HuH-7.5 (cell line): ENCODE results near the gene DOCK6.
"Not testable (repeated sequence)": the region's sequence is repeated elsewhere in the genome, so short reads cannot be mapped to it uniquely, and the experiment has no call there.

Experiments
- DNase-seq: peaks from one replicate; pipeline ENCODE4 v3.0.0; 2011; ENCODE audit warnings: low spot score

Gene DOCK6

DNA sequence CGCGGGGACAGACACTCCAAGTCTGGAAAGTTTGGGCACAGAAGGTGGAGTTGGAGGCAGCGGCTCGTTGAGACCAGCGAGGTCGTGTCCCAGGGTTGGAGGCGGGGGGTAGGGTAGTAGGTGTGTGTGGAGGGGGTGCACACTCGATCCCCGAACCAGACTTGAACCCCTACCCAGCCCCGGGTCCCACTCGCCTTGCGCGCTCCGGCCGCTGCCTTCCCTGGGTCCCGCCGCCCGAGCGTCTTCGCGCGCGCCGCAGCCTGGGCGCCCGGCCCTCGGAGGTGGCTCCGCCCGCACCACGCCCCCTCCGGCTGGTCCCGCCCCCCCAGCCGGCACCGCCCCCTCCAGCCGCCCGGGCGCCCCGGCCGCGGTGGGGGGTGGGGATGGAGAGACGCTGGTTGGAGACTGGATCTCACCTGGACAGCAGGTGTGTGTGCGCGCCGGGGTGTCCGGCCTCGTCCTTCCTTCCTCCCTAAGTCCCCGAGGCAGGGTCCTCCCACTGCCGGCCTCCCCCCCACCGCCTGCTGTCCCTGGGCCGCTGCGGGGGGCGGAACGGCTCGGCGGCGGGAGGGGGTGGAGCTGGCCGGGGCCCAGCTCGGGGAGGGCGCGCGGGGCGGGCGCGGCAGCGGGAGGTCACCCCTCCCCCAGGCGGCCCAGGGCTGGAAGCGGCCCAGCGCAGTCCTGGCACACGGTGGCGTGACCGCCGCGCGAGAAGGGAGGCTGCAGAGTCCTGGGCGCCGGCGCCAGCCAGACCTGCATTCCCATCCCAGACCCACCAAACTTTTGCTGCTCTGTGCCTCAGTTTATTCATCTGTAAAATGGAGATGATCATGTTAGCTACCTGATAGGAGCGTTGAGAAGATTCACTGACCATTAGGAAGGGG, 64.8 kb downstream of the DOCK6 start, which contains the start of gene KANK2:
Gene KANK2 (minus strand): TSS at position 255 of the 884 bp plus-strand sequence. CDS start 3,034 bp downstream, outside the sequence.
- DNase-seq = peak; percentile 99

DNA sequence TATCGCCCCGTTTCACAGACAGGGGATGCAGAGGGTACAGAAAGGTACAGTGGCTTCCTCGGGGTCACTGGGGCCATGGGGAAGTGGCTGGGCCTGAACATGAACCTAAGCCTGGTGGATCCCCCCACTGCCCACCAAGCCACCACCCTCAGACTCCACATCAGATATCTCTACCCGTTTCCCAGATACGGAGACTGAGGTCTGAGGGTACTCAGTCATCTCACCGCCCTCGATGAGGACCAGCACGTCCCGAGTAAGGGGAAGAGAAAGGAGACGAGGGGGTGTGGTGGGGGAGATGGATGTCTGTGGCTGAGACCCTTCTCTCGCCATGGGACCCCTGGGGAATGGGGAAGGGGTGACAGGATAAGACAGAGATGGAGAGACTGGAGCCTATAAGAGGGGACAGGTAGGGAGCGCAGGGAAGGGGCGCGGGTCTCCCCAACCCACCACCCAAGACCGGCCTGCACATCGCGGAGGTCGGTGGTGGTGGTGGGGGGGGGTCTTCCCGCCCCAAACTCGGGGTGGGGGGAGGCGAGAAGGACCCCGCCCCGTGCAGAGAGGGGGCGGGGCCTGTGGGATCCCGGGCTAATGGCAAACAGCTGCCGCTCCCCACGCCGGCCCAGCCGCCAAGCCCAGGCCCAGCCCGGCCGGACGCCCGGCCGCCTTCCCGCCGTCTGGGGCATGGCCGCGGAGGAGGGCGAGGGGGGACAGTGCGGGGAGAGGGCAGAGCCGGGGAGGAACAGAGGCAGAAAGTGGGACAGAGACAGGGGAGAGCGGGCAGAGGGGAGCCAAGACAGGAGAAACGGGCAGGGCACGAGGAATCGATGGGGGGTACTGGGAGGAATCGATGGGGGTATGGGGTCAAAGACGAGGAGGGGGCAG, 65.7 kb downstream of the DOCK6 start:
- DNase-seq = peak; percentile 73

DNA sequence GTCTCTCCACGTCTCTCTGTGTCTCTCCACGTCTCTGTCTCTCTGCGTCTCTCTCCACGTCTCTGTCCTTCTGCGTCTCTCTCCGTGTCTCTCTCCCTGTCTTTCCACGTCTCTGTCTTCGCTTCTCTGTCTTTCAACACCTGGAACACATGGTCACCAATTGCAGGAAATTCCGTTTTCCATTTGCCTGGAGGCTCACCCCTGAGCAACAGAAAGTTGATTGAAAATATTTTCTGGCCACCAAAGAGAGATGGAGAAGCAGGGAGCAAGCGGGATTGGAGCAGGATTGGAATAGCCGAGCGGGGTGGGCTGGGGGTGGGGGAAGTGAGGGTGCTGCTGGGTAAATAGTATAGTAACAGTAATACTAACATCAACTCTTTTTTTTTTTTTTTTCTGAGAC, 66.6 kb downstream of the DOCK6 start:
- DNase-seq = no peak

DNA sequence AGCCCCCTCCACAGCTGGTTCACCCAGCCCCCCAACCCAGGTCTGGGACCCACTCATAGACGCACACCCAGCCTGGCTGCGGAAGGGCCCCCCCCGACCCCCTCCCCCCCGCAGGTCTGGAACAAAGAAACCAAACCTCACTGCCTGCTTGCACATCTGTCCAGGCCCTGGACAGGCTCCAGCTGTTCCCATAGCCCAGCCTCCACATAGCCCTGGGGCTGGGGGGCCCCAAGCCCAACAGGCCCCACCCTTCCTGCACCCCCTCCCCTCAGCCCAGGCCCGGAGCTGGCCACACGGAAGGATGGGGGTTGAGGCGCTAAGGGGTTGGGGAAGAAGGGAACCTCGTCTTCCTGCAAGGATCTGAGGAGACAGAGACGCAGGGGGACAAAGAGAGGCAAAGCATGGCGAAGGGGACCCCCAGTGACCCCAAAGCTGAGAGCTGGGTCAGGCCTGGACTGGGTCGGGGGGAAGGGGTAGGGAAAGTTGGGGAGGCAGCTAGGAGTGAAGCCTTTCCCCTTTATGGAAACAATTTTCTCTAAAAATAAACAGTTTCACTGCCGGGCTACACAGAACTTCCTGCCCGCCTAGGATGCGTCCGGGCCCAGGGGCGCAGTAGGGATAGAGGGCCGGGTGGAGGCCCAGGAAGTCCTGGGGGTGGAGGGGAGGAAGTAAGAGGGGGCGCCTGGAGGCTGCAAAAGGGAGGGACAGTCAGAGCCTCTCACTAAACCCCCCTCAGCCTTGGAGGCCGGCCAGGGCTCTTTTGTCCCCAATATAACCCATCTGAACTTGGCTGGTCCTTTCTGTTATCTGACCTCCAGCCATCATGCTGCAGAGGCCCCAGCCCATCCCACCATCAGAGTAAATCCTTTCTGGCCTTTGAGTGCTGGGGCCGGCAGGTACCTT, 67.4 kb downstream of the DOCK6 start:
- no peak for DNase-seq

DNA sequence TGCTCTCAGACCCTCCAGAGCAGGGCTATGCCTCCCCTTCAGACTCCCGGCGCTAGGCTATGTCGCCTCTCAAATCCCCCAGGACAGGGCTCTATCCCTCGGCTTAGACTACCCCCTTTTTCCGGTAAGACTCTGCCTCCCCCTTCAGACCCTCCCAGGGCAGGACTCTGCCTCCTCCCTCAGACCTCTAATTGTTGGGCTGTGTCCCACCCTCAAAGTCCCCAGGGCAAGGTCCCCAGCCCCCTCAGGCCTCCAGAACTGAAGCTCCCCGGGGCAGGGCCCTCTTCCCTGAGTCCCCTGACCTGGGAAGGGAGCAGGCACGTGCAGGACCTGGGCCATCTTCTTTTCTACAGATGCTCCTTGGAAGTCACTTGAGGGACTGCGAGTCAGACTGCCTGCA, 68.2 kb downstream of the DOCK6 start:
- no peak for DNase-seq

DNA sequence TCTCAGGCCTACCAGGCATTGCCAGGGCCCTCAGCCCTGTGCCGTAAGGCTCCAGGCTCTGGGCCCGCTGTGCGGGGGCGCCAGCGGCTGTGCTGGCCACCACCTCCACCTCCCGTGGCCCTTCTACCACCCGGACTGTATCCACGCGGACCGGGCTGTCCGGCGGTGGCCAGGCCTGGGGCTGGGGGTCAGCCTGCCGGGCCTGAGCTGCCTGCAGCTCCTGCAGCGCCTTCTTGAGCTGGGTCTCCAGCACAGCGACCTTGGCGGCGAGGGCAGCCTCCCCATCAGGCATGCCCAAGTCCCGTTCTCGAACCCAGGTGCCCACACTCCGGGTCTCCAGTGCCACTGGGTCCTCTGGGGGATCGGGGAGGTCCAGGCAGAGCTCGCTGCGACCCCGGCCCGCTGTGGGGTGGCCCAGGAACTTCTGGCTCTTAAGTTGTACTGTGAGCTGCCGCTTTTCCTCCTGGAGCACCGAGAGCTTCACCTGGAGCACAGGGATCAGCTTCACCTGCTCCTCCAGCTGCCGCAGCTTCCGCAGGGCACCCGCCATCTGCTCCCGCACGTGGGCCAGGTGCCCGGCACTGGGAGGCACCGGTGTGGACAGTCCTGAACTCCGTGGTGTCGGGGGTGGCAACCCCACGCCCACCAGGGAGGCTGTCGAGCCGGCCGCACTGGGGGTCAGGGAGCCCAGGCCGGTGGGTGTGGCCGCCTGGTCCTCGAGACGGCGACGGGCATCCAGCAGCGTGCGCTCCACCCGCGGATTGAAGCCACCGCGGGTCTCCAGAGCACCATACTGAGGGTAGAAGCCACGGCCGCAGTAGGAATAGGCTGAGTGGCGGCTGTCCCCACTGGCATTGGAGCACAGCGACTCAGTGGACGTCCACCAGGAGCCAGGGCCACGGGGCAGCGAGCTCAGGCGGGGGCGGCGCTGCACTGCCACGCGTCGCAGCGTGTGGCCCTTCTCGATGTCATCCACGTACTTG, 69.1 kb downstream of the DOCK6 start:
- no peak for DNase-seq

DNA sequence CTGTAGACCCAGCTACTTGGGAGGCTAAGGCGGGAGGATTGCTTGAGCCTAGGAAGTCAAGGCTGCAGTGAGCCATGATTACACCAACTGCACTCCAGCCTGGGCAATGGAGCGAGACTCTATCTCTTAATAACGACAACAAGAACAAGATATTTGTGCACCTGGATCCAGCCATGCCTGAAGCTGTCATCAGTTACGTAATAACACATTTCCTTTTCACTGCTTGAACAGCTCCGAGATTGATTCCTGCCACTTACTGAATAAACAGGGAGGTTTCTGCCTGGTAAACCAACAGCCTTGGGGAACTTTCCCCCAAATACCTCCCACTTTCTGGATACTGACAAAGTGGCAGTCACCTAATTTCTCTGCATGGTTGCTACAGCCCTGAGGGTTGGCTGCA, 70.4 kb downstream of the DOCK6 start:
- DNase-seq = no peak

DNA sequence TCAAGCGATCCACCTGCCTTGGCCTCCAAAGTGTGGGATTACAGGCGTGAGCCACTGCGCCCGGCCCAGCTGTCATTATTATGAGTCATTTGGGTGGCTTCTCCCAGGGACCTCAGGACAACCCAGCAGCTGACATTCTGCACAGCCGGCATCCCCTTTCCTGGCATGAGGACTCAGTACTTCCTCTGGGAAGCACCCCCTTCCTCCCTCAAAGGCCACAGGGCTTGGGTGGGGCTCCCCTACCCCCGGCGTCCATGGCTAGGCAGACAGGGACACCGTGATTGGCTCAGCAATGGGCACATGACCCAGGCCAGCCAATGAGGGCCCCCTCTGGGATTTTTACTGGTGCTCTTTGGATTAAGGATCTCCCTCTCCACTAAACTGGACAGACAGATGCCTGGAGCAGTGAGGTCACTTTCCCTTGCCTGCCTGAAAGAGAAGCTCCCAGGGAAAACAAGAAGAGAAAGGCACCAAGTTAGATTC, 71.0 kb downstream of the DOCK6 start:
- peak; percentile 60 for DNase-seq

DNA sequence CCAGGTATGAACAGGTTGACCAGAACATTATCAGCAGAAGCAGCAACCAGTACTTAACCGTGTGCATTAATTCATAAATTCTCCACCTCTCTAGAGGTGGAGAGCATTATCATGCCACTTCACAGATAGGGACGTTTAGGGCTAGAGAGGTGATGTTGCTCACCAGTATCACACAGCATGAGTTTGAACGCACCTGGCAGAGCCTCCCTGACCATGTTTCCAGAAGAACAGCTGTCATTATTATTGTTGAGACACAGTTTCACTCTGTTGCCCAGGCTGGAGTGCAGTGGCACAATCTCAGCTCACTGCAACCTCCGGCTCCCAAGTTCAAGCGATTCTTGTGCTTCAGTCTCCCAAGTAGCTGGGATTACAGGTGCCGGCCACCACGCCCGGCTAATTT, 71.8 kb downstream of the DOCK6 start:
- DNase-seq = no peak

DNA sequence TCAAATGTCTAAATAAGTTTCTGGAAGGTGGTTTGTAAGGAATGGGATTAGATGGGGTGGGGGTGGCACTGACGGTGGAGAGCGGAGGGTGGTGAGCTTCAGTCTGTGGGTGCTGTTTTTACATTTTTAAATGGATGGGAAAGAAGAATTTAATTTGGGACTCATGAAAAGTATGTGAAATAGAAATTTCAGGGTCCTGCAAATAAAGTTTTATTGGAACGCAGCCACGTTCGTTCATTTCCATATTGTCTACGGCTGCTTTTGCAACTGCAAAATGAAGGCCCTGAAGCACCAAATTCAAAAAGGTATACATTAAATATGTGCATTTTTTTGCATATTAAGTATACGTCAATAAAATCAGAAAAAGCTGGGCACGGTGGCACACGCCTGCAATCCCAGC, 74.9 kb downstream of the DOCK6 start:
- DNase-seq = no peak

DNA sequence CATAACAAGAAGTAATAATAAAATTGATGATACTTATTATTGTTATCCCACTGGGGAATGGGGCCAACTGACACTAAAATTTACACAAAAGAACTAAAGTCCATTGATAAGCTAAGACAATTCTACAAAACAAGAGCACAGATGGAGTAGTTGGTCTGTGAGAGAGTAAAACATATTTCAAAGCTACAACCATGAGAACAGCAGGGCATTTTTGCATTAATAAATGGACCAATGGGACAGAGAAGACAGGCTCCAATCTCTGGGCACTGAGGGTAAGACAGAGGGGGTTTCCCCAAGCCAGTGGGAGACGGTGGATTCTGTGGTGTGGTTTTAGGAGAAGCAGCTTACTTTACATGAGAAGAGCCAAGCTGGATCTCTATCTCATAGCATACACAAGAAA, 79.3 kb downstream of the DOCK6 start:
- DNase-seq = no peak

DNA sequence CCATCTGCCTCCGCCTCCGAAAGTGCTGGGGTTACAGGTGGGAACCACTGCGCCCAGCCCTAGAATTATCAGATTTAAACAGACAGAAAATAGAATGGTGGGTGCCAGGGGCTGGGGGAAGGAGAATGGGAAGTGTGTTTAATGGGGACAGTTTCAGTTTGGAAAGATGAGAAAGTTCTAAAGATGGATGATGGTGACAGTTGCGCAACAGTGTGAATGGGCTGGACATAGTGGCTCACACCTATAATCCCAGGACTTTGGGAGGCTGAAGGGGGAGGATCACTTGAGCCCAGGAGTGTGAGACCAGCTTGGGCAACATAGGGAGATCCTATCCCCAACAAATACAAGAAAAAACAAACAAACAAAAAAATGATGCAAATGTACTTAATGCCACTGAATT, 80.8 kb downstream of the DOCK6 start:
- no peak for DNase-seq

DNA sequence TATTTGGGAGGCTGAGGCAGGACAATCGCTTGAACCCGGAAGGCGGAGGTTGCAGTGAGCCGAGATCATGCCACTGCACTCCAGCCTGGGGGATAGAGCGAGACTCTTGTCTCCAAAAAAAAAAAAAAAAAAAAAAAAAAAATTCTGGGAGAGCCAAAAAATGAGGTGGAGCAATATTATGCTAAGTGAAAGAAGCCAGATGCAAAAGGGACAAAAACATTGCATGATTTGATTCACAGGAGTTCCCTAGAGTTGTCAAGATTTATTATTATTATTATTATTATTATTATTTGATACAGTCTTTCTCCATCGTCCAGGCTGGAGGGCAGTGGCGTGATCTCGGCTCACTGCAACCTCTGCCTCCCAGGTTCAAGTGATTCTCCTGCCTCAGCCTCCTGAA, 81.3 kb downstream of the DOCK6 start:
- DNase-seq = not testable (repeated sequence)

DNA sequence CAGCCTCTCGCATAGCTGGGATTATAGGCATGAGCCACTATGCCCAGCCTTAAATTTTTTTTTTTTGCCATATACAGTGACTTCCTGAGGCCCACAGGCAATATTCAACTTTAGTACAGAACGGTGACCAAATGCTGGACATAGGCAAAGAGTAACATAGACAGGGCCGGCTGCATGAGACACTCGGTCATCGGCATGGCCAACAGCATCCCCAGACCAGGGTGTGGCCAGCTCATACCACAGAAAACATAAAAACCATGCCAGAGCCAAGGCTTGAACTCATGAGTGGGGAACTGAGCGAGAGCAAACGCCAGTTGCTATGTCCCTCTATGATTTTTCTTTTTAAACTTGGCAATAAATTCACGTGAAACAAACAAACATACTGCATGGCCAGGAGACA, 82.0 kb downstream of the DOCK6 start:
- DNase-seq = no peak

DNA sequence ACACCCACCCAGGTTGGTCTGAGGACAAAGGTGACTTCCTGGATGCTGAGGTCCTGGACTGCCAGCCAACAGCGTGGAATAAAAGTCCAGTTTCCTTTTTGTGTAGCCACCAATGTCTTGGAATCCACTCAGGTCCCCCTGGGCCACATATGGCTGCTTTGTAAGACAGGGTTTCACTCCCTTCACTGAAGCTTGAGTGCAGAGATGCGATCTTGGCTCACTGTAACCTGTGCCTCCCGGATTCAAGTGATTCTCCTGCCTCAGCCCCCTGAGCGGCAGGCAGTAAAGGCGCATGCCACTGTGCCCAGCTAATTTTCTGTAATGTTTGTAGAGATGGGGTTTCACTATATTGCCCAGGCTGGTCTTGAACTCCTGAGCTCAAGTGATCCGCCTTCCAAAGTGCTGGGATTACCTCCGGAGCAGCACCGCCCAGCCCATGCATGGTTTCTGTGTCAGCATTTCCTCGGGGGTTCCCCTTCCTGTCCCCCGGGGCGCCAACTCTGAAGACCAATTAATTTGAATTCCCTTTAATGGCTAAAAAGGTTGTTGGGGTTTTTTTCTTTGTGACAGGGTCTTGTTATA, 82.5 kb downstream of the DOCK6 start:
- DNase-seq = no peak

DNA sequence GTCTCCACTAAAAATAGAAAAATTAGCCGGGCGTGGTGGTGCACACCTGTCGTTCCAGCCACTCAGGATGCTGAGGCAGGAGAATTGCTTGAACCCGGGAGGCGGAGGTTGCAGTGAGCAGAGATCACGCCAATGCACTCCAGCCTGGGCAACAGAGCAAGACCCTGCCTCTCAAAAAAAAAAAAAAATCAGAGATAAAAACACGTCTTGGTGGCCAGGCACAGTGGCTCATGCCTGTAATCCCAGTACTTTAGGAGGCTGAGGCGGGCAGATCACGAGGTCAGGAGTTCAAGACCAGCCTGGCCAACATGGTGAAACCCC, 83.2 kb downstream of the DOCK6 start:
- not testable (repeated sequence) for DNase-seq

DNA sequence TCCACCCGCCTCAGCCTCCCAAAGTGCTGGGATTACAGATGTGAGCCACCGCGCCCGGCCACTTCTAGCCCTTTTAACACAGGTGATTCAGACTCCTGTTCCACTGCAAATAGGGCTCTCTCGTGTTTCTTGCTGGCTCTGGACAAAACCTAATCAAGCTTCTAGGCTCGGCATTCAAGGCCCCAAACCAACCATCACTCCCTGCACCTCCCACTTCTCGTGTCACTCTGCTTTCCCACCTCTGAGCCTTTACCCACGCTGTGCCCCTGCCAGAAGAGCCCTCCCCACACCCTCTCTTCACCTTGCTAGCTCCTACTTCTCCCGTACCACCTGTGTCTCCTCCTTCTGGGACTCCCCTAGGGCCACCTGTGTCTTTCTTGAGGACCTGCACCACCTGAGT, 84.7 kb downstream of the DOCK6 start:
- DNase-seq = no peak

DNA sequence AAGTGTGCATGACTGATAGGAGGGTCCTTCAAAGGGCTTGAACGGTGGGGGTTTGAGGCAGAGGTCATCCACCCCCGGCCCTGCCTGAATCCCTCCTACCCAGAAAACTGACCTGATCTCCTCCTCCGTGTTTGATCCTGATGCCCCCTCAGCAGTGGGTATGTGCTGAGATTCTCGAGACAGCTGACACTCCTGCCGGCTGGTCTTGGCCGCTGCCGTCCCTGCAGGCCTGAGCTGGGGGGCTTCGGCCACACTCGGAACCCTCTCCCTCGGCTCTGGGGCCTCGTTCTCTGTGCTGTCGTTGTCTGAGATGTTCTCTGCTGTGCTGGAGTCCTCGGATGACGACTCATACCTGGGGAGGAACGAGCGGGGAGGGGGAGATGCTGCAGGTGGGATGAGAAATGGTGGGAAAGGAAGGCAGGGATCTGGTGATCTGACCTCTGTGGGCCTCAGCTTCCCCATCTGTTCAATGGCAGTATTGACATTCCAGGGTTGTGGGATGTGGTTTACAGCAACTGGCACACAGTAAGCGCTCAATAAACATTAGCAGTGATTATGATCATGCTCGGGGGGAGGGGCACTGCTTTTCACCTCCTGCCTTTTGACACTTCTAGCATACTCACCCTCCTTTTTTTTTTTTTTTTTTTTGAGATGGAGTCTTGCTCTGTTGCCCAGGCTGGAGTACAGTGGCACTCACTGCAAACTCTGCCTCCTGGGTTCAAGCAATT, 85.7 kb downstream of the DOCK6 start:
- DNase-seq = no peak

DNA sequence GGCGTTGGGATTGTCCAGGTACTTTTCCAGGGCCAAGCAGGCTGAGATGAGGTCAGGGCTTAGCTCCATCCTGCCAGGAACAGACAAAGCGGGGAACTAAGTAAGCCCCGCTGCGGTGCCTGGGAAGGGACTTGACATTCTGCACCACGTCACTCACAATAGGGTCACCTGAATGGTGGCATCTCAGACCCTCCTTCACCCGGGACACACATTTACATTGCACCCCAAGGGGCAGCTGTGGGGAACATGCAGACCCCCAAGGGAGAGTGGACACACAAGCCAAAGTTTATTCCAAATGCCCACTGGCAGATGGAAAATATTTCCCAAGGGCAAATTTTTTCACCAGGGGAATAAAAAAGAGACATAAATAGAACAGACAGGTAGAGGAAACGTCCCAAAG, 86.4 kb downstream of the DOCK6 start:
- DNase-seq = no peak

DNA sequence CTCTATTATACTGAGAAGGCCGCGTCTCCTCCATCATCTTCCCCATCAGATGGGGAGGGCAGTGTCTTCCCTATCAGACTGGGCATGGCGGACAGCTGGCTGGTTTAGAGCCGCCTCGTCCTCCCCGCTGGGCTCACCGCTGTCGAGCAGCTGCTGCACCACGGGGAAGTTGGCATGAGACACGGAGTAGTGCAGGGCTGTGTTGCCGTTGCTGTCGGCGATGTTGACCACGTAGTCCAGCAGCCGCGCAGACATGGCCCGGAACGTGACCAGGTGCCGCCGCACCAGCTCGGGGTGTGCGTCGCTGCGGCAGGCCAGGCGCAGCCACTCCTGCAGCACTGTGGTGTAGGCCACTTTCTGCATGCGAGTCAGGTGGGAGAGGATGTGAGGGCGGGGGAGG, 88.0 kb downstream of the DOCK6 start:
- DNase-seq = no peak
